Body of pancreas (tissue), 4 donors: ENCODE data around the gene RUSF1.

ENCODE experiments used
- POLR2A ChIP-seq, 3 donors: fragments of 450-650 bp; IDR thresholded peaks; one replicate each; pipeline ENCODE4 v1.6.1; 2016; ENCODE audit warnings: antibody characterized with exemption in 3 of 3, mild to moderate bottlenecking in 2 of 3
- TF ChIP-seq, protein P1 (sequence below), 7 experiments: fragments of 450-650 bp in 4 of 7; fragments of 200-600 bp in 3 of 7; sonication (generic) in 3 of 7; IDR thresholded peaks; one replicate each; pipeline ENCODE4 v1.5.1; 2016 to 2019; ENCODE audit warnings: antibody characterized with exemption in 7 of 7

- TF ChIP-seq, protein P1, sequence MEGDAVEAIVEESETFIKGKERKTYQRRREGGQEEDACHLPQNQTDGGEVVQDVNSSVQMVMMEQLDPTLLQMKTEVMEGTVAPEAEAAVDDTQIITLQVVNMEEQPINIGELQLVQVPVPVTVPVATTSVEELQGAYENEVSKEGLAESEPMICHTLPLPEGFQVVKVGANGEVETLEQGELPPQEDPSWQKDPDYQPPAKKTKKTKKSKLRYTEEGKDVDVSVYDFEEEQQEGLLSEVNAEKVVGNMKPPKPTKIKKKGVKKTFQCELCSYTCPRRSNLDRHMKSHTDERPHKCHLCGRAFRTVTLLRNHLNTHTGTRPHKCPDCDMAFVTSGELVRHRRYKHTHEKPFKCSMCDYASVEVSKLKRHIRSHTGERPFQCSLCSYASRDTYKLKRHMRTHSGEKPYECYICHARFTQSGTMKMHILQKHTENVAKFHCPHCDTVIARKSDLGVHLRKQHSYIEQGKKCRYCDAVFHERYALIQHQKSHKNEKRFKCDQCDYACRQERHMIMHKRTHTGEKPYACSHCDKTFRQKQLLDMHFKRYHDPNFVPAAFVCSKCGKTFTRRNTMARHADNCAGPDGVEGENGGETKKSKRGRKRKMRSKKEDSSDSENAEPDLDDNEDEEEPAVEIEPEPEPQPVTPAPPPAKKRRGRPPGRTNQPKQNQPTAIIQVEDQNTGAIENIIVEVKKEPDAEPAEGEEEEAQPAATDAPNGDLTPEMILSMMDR (IDR thresholded peaks at IDR 0.05): no peak
- TF ChIP-seq POLR2A (IDR thresholded peaks at IDR 0.05): no peak
These were observed 22.6 kb downstream of the RUSF1 start for GRCh38 chr16:31485571-31485970.
